Endothelial cell of umbilical vein (primary cell): Measurements from ENCODE around the gene VPS37D. TPM values are rescaled to one million over a fixed set of nuclear protein-coding genes. Genes with fewer than 3 reads are reported as not detected.

Experiments used
- BruUV-seq: library from RNA; stranded (reverse); fragments of 400-500 nt; replicated peaks from 2 replicates; lab custom pipeline; 2021; lab: Mats Ljungman, UMichigan
- CTCF ChIA-PET: fragments of 300-600, 350-600 bp; sonication (Branson Sonifier 250); formaldehyde crosslinking; loops from one replicate; lab custom pipeline; 2021; ENCODE audit warnings: antibody characterized with exemption, inconsistent platforms; lab: Charles Lee
- POLR2A ChIA-PET: fragments of 300-600, 350-600 bp; sonication (Branson Sonifier 250); formaldehyde crosslinking; loops from one replicate; lab custom pipeline; 2021; ENCODE audit warnings: antibody characterized with exemption, inconsistent platforms; lab: Charles Lee
- DNase-seq: peaks from one replicate; pipeline ENCODE4 v3.0.0-alpha.2; 2011; ENCODE audit warnings: low read depth, low spot score
- FAIRE-seq: peaks from 2 replicates; lab custom pipeline; 2011; peaks lifted over from hg19 to GRCh38; lab: Jason Lieb, UNC
- H2AFZ ChIP-seq: 2 replicates; pipeline ENCODE4 v1.6.0; 2012; ENCODE audit warnings: low read depth, low read length, control low read depth, inconsistent platforms
- H3K27ac ChIP-seq: 2 replicates; pipeline ENCODE4 v1.5.1; 2011; ENCODE audit warnings: low read depth, mild to moderate bottlenecking, control low read depth, low read length, moderate library complexity; ENCODE audit not compliant: insufficient read depth
- H3K27me3 ChIP-seq, 2 experiments: 2 replicates each; pipeline versions ENCODE4 v1.6.0 to v1.6.1; 2011; ENCODE audit warnings: low read length in 2 of 2, mixed read lengths in 1 of 2; ENCODE audit not compliant: control insufficient read depth in 2 of 2, insufficient read depth in 2 of 2
- H3K36me3 ChIP-seq, 2 experiments: 2 replicates in 1 of 2; 3 replicates in 1 of 2; pipeline ENCODE4 v1.5.1; 2011; ENCODE audit warnings: low read length in 2 of 2, mild to moderate bottlenecking in 1 of 2, moderate library complexity in 1 of 2; ENCODE audit not compliant: control insufficient read depth in 2 of 2, insufficient read depth in 2 of 2; ENCODE audit errors: extremely low read depth in 1 of 2
- H3K4me1 ChIP-seq: 3 replicates; pipeline ENCODE4 v1.5.1; 2011; ENCODE audit warnings: mild to moderate bottlenecking, low read length; ENCODE audit not compliant: control insufficient read depth, insufficient read depth; ENCODE audit errors: extremely low read depth
- H3K4me2 ChIP-seq: 2 replicates; pipeline ENCODE4 v1.6.1; 2011; ENCODE audit warnings: low read length, control low read depth, mixed read lengths; ENCODE audit not compliant: insufficient read depth
- H3K4me3 ChIP-seq, 3 experiments: fragments of 200-600 bp in 1 of 3; sonication (generic), shearing (Covaris generic) in 1 of 3; replicated peaks in 1 of 3; 2 replicates each; pipeline ENCODE4 v1.5.1; 2011 to 2016; ENCODE audit warnings: control low read depth in 3 of 3, low read length in 3 of 3, mild to moderate bottlenecking in 2 of 3, inconsistent platforms in 1 of 3, low read depth in 1 of 3, moderate library complexity in 1 of 3; ENCODE audit not compliant: insufficient read depth in 1 of 3
- H3K79me2 ChIP-seq: 2 replicates; pipeline ENCODE4 v1.6.0; 2012; ENCODE audit warnings: low read length, inconsistent platforms; ENCODE audit not compliant: control insufficient read depth, insufficient read depth
- H3K9ac ChIP-seq: replicated peaks from 2 replicates; pipeline ENCODE3; 2011; ENCODE audit warnings: low read length, control low read depth; ENCODE audit not compliant: insufficient read depth; ENCODE audit errors: extremely low read depth
- H3K9me1 ChIP-seq: replicated peaks from 3 replicates; pipeline ENCODE4 v1.6.0; 2011; ENCODE audit warnings: mild to moderate bottlenecking, low read length; ENCODE audit not compliant: control insufficient read depth, insufficient read depth; ENCODE audit errors: extremely low read depth
- H3K9me3 ChIP-seq: replicated peaks from 2 replicates; pipeline ENCODE4 v1.5.1; 2012; ENCODE audit warnings: low read length, inconsistent platforms; ENCODE audit not compliant: control insufficient read depth, insufficient read depth
- H4K20me1 ChIP-seq: replicated peaks from 2 replicates; pipeline ENCODE3; 2011; ENCODE audit warnings: mild to moderate bottlenecking, low read length; ENCODE audit not compliant: control insufficient read depth, insufficient read depth; ENCODE audit errors: extremely low read depth
- EZH2 ChIP-seq: IDR thresholded peaks from 2 replicates; pipeline ENCODE4 v1.6.1; 2012; ENCODE audit warnings: borderline replicate concordance, low read depth, mild to moderate bottlenecking, moderate library complexity, low read length, inconsistent platforms; ENCODE audit not compliant: severe bottlenecking
- FOS ChIP-seq: IDR thresholded peaks from 2 replicates; pipeline ENCODE4 v1.6.1; 2011; ENCODE audit warnings: mild to moderate bottlenecking, low read length, moderate library complexity, borderline replicate concordance; ENCODE audit not compliant: insufficient read depth
- GATA2 ChIP-seq: IDR thresholded peaks from 2 replicates; pipeline ENCODE4 v1.7.0; 2011; ENCODE audit warnings: low read depth, mild to moderate bottlenecking, moderate library complexity, mixed read lengths, low read length; ENCODE audit not compliant: insufficient read length, insufficient read depth
- MYC ChIP-seq: IDR thresholded peaks from one replicate; pipeline ENCODE4 v1.6.1; 2011; ENCODE audit warnings: mild to moderate bottlenecking, low read depth, low read length
- POLR2A ChIP-seq: IDR thresholded peaks from 2 replicates; pipeline ENCODE4 v1.6.1; 2012; ENCODE audit warnings: low read depth, mild to moderate bottlenecking, control low read depth, low read length
- dilution Hi-C: fragments of 300-500 bp; cut with MboI; formaldehyde crosslinking; loops from one replicate; pipeline ENCODE4 v1.15.0; 2019; ENCODE audit warnings: low sequenced_read_pairs; ENCODE audit not compliant: extremely low pct_ligation_motif_present
- intact Hi-C: fragments of 100-400 bp; cut with micrococcal nuclease; formaldehyde crosslinking; loops from one replicate; pipeline ENCODE4 v1.10.0; 2022
- polyA plus RNA-seq, 4 experiments: library from polyadenylated mRNA; depleted of rRNA in 3 of 4; stranded (reverse) in 3 of 4; unstranded in 1 of 4; fragments of >200 nt; gene quantifications; 2 replicates each; pipeline versions ENCODE4 v1.2.1 to v1.2.3, GENCODE V29; 2011 to 2012; ENCODE audit warnings: missing spikeins in 1 of 4
- total RNA-seq: library from RNA; stranded (reverse); gene quantifications from 2 replicates; pipeline ENCODE4 v1.2.3, GENCODE V29; 2021
- TF ChIP-seq, protein P1 (sequence below): IDR thresholded peaks from 2 replicates; pipeline ENCODE4 v1.6.1; 2011; ENCODE audit not compliant: insufficient read depth, insufficient read length
- TF ChIP-seq, protein P2 (sequence below), 2 donors: IDR thresholded peaks; 1 replicate in 1 of 2; 2 replicates in 1 of 2; pipeline ENCODE4 v1.5.1; 2011; ENCODE audit warnings: low read length in 2 of 2, mild to moderate bottlenecking in 2 of 2, moderate library complexity in 2 of 2, control low read depth in 1 of 2, inconsistent platforms in 1 of 2, low read depth in 1 of 2; ENCODE audit not compliant: insufficient read depth in 1 of 2; ENCODE audit errors: extremely low read depth in 1 of 2

Gene VPS37D
- total and polyA plus RNA-seq, 2 donors (not counting 3 experiments of a cell fraction or from before 2014, with no cell fraction given): 2.0 to 2.1 TPM

DNA sequence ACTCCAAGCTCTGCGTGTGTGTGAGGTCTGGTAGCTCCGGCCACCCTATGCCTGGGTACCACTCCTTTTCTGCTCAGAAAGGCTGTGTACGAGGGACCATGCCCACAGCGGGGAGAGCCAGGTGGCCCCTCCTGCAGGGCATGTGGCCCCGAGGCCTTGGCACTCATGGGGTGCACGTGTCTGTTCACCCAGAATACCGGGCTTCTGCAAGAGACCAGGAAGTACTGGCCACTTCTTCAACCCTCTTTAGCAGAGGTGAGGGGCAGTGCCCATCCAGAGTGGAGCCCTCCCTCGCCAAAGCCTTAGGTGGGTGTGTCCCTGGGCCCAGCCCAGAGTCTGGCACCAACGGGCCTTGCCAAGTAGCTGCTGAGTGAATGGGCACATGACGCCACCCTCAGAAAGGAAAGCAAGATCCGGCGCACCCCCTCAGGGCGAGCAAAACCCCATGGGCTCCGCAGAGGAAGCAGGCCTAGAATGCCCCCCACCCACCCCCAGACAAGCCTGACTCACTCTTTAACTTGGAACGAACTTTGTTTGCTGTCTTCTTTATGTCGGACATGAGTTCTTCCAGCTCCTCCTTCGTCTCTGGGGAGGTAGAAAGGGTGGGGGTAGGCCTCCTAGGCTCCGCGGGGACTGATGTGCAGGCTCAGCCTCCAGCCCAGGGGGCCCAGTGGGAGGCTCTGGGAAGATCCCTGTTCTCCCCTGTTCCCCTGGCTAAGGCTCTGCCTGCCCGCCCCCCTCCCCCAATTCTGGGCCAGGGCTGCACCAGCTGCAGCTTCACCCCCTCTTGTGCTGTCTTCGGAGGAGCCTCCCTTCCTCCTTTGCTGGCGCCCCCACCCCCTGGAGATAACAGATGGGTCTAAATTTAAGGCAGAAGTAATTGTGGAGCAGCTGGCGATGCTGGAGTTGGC, 37.3 kb downstream of the VPS37D start:
- ChIA-PET POLR2A (interaction anchor here (0.6 to 1.0 kb wide), 2 partner anchors 15 to 20 kb away, joined by 3 to 7 read pairs; partner anchors contain the start of gene STX1A), CTCF (interaction anchor here (0.9 to 3.5 kb wide), 5 partner anchors 12 to 98 kb away, joined by 3 to 25 read pairs (median 13); no protein-coding TSS in a partner anchor)
- H3K36me3 ChIP-seq: peaks cover 0 to 7% of the 10 kb centered on the region in 2 experiments
- no peak overlapping the region for H3K4me2 ChIP-seq
- intact Hi-C loops (no loop called here), dilution Hi-C loops (no loop called here)
- no TSS peak for BruUV-seq
- no peak overlapping the region for H3K27ac ChIP-seq
- H3K79me2 ChIP-seq: peaks cover 13% of the 10 kb centered on the region
- FAIRE-seq (no peak), DNase-seq (no peak)
- H3K27me3 ChIP-seq: no peaks in the 10 kb centered on the region
- TF ChIP-seq GATA2 (no peak), POLR2A (no peak), FOS (no peak), EZH2 (no peak), MYC (no peak)
- TF ChIP-seq, protein P1, sequence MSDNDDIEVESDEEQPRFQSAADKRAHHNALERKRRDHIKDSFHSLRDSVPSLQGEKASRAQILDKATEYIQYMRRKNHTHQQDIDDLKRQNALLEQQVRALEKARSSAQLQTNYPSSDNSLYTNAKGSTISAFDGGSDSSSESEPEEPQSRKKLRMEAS: no peak
- TF ChIP-seq, protein P2, sequence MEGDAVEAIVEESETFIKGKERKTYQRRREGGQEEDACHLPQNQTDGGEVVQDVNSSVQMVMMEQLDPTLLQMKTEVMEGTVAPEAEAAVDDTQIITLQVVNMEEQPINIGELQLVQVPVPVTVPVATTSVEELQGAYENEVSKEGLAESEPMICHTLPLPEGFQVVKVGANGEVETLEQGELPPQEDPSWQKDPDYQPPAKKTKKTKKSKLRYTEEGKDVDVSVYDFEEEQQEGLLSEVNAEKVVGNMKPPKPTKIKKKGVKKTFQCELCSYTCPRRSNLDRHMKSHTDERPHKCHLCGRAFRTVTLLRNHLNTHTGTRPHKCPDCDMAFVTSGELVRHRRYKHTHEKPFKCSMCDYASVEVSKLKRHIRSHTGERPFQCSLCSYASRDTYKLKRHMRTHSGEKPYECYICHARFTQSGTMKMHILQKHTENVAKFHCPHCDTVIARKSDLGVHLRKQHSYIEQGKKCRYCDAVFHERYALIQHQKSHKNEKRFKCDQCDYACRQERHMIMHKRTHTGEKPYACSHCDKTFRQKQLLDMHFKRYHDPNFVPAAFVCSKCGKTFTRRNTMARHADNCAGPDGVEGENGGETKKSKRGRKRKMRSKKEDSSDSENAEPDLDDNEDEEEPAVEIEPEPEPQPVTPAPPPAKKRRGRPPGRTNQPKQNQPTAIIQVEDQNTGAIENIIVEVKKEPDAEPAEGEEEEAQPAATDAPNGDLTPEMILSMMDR (IDR thresholded peaks at IDR 0.05; ENCODE audit: extremely low read depth in 1 of 2, insufficient read depth in 1 of 2, low read depth in 1 of 2, low read length in 2 of 2): no peak
- no peaks in the 10 kb centered on the region for H4K20me1 ChIP-seq
- H3K4me3 ChIP-seq: no peak overlapping the region
- no peaks in the 10 kb centered on the region for H3K9me3 ChIP-seq
- H3K9me1 ChIP-seq: no peaks in the 10 kb centered on the region
- peaks cover 9% of the 10 kb centered on the region for H3K4me1 ChIP-seq
- H2AFZ ChIP-seq: no peak overlapping the region
- H3K9ac ChIP-seq: no peak overlapping the region
